ENCODE measurements around the gene APBA2. TPM values are rescaled to one million over a fixed set of nuclear protein-coding genes. Genes with fewer than 3 reads are reported as not detected.

Gene APBA2
- total RNA-seq, 5 donors from 2014 or later (not counting 1 experiment from before 2014, with no cell fraction given) = 78.9 to 118 (median 94.9) TPM

DNA sequence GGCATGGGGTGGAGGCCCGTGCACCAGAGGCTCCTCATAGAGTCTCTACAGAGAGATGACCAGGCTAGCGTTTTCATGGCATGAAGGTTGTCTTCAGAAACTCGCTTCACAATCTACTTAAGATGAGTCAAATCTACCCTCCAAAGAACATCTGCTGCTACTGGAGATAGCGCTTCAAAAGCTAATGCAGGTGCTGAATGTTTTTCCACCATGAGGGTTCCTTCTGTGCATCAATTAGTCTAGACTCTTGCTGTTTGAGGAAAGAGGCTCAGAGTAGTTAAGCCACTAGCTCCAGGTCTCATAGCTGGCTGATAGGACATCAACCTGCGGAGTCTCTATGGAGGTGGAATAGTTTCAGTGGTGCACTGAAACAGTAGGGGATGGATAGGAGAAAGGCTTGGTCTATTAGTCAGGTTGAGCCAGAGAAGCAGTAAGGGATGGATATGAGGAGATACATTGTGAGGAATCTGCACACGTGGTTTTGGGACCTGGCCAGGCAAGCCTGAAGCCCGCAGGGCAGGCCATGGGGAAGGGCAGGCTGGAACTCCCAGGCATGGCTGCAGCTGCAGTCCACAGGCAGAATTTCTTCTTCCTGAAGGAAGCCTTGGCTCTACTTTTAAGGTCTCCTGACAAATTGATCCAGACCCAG lies 117.5 kb downstream of the APBA2 start:
- Mint-ChIP-seq H3K36me3 (peaks cover 35% of the 10 kb centered on the region), H3K9me3 (no peaks in the 10 kb centered on the region), H3K27me3 (no peaks in the 10 kb centered on the region), H3K4me3 (no peak overlapping the region), H3K27ac (peak overlapping the region in 1 of 2 donors; percentile 34), H3K4me1 (peaks cover 39 to 49% (median 45%) of the 10 kb centered on the region in 3 donors)
- POLR2A ChIA-PET = no interaction called here
- Histone ChIP-seq H3K27me3 (replicated peaks in 1 of 2; ENCODE audit: control insufficient read depth in 2 of 2, extremely low read depth in 1 of 2, insufficient read depth in 2 of 2, low read length in 1 of 2) (no peaks in the 10 kb centered on the region), H3K27ac (ENCODE audit: low read length) (no peak overlapping the region), H3K4me3 (ENCODE audit: control insufficient read depth in 1 of 2, extremely low read depth in 1 of 2, low read length in 1 of 2) (no peak overlapping the region), H3K36me3 (ENCODE audit: control insufficient read depth in 2 of 2, extremely low read depth in 1 of 2, insufficient read depth in 1 of 2, low read length in 1 of 2) (peaks cover 0 to 9% of the 10 kb centered on the region in 2 donors), H3K9me3 (no peaks in the 10 kb centered on the region), H3K4me1 (ENCODE audit: control insufficient read depth in 1 of 2, extremely low read depth in 1 of 2, insufficient read depth in 2 of 2, low read length in 2 of 2) (peaks cover 0 to 23% of the 10 kb centered on the region in 2 experiments)
- no peak for ATAC-seq (replicated peaks in 1 of 4)
- 73% methylated on average over 5 of the region's 7 CpGs for WGBS (ENCODE audit: insufficient coverage)
- DNase-seq = no peak
- CTCF ChIA-PET = no interaction called here

DNA sequence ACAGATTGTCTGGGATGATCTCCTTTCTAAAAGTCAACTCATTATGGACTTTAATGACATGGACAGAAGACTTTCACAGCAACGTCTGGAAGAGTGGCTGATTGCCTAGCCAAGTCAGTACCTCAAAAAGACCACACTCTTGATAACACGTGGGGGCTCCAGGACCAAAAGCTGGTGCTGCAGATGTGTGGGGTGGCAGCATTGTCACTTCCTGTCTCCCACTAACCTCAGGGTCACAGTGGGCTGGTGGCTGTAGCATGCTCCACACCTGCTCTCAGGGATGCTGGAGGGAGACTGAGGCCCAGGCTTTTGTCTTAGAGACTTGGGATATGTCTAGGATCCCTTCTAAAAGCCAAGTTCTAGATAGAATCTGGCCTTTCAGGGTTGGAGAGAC lies 118.1 kb downstream of the APBA2 start:
- Histone ChIP-seq H3K4me1 (ENCODE audit: control insufficient read depth in 1 of 2, extremely low read depth in 1 of 2, insufficient read depth in 2 of 2, low read length in 2 of 2) (peaks cover 0 to 23% of the 10 kb centered on the region in 2 experiments), H3K9me3 (no peaks in the 10 kb centered on the region), H3K4me3 (ENCODE audit: control insufficient read depth in 1 of 2, extremely low read depth in 1 of 2, low read length in 1 of 2) (no peak overlapping the region), H3K27ac (ENCODE audit: low read length) (no peak overlapping the region), H3K36me3 (ENCODE audit: control insufficient read depth in 2 of 2, extremely low read depth in 1 of 2, insufficient read depth in 1 of 2, low read length in 1 of 2) (peaks cover 0 to 6% of the 10 kb centered on the region in 2 donors), H3K27me3 (replicated peaks in 1 of 2; ENCODE audit: control insufficient read depth in 2 of 2, extremely low read depth in 1 of 2, insufficient read depth in 2 of 2, low read length in 1 of 2) (no peaks in the 10 kb centered on the region)
- ChIA-PET POLR2A (no interaction called here), CTCF (no interaction called here)
- H3K9me3 Mint-ChIP-seq = no peaks in the 10 kb centered on the region
- H3K4me1 Mint-ChIP-seq = peaks cover 36 to 52% (median 50%) of the 10 kb centered on the region in 3 donors
- no peak overlapping the region for H3K27ac Mint-ChIP-seq
- peaks cover 33% of the 10 kb centered on the region for H3K36me3 Mint-ChIP-seq
- H3K27me3 Mint-ChIP-seq = no peaks in the 10 kb centered on the region
- peak in 3 of 35 experiments; percentile 11 to 29 (median 23) for DNase-seq
- peak in 3 of 4 experiments; percentile 19 to 59 (median 47) for ATAC-seq (replicated peaks in 1 of 4)
- WGBS (ENCODE audit: insufficient coverage) = no CpG with 5 or more reads among the region's 2 CpGs
- no peak overlapping the region for H3K4me3 Mint-ChIP-seq

DNA sequence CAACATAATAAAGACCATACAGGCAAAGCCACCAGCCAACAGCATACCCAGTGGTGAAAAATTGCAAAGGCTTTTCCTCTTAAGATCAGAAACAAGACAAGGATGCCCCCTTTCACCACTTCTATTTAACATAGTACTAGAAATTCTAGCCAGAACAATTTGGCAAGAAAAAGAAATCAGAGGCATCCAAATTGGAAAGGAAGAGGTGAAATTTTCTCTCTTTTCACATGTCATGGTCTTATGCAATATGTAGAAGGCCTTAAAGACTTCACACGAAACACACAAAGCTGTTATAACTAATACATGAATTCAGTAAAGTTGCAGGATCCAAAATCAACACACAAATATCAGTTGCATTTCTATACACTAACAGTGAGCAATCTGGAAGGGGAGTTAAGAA lies 120.2 kb downstream of the APBA2 start:
- Mint-ChIP-seq H3K27ac (no peak overlapping the region), H3K4me3 (no peak overlapping the region), H3K4me1 (peaks cover 40 to 57% (median 51%) of the 10 kb centered on the region in 3 donors), H3K27me3 (no peaks in the 10 kb centered on the region), H3K36me3 (peaks cover 33% of the 10 kb centered on the region), H3K9me3 (no peaks in the 10 kb centered on the region)
- ATAC-seq (replicated peaks in 1 of 4) (no peak), DNase-seq (no peak)
- WGBS (ENCODE audit: insufficient coverage) = no CpG with 5 or more reads among the region's 1 CpG
- Histone ChIP-seq H3K9me3 (no peaks in the 10 kb centered on the region), H3K27me3 (replicated peaks in 1 of 2; ENCODE audit: control insufficient read depth in 2 of 2, extremely low read depth in 1 of 2, insufficient read depth in 2 of 2, low read length in 1 of 2) (no peaks in the 10 kb centered on the region), H3K4me3 (ENCODE audit: control insufficient read depth in 1 of 2, extremely low read depth in 1 of 2, low read length in 1 of 2) (no peak overlapping the region), H3K4me1 (ENCODE audit: control insufficient read depth in 1 of 2, extremely low read depth in 1 of 2, insufficient read depth in 2 of 2, low read length in 2 of 2) (peaks cover 0 to 20% of the 10 kb centered on the region in 2 experiments), H3K36me3 (ENCODE audit: control insufficient read depth in 2 of 2, extremely low read depth in 1 of 2, insufficient read depth in 1 of 2, low read length in 1 of 2) (peaks cover 0 to 6% of the 10 kb centered on the region in 2 donors), H3K27ac (ENCODE audit: low read length) (no peak overlapping the region)
- ChIA-PET CTCF (no interaction called here), POLR2A (no interaction called here)

DNA sequence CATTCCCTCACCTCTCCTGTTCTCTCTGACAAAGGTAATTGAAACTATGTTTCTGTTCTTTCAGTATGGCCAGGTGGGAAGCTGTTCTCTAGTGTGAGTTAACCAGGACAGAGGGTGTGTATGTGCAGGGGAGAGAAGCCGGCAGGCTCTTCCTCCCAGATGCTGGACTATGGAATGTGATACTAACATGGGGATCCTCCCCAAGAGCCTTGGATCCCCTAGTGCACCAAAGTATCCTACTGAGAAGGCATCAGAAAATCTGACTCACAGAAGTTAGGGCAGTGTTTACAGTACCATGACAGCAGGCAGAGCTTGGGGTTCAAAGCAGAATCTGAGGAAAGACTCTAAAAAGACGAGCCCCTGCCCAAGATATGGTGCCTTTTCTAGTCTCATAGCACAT lies 123.1 kb downstream of the APBA2 start:
- H3K4me3 Mint-ChIP-seq = no peak overlapping the region
- WGBS (ENCODE audit: insufficient coverage) = no CpG with 5 or more reads among the region's 2 CpGs
- peaks cover 35 to 54% (median 51%) of the 10 kb centered on the region in 3 donors for H3K4me1 Mint-ChIP-seq
- peaks cover 22% of the 10 kb centered on the region for H3K36me3 Mint-ChIP-seq
- H3K4me1 ChIP-seq (ENCODE audit: control insufficient read depth in 1 of 2, extremely low read depth in 1 of 2, insufficient read depth in 2 of 2, low read length in 2 of 2) = peaks cover 0 to 4% of the 10 kb centered on the region in 2 experiments
- ATAC-seq (replicated peaks in 1 of 4) (no peak), DNase-seq (no peak)
- no peak overlapping the region for H3K27ac ChIP-seq (ENCODE audit: low read length)
- no peaks in the 10 kb centered on the region for H3K27me3 Mint-ChIP-seq
- no peaks in the 10 kb centered on the region for H3K9me3 Mint-ChIP-seq
- no peaks in the 10 kb centered on the region for H3K9me3 ChIP-seq
- H3K27ac Mint-ChIP-seq = peak overlapping the region in 1 of 2 donors; percentile 50
- POLR2A ChIA-PET = interaction anchor here in 1 of 2 donors (0.6 kb wide), 1 partner anchor 10 kb away, joined by 5 read pairs; no protein-coding TSS in a partner anchor
- H3K4me3 ChIP-seq (ENCODE audit: control insufficient read depth in 1 of 2, extremely low read depth in 1 of 2, low read length in 1 of 2) = no peak overlapping the region
- H3K36me3 ChIP-seq (ENCODE audit: control insufficient read depth in 2 of 2, extremely low read depth in 1 of 2, insufficient read depth in 1 of 2, low read length in 1 of 2) = peaks cover 0 to 6% of the 10 kb centered on the region in 2 donors
- CTCF ChIA-PET = no interaction called here
- H3K27me3 ChIP-seq (replicated peaks in 1 of 2; ENCODE audit: control insufficient read depth in 2 of 2, extremely low read depth in 1 of 2, insufficient read depth in 2 of 2, low read length in 1 of 2) = no peaks in the 10 kb centered on the region

DNA sequence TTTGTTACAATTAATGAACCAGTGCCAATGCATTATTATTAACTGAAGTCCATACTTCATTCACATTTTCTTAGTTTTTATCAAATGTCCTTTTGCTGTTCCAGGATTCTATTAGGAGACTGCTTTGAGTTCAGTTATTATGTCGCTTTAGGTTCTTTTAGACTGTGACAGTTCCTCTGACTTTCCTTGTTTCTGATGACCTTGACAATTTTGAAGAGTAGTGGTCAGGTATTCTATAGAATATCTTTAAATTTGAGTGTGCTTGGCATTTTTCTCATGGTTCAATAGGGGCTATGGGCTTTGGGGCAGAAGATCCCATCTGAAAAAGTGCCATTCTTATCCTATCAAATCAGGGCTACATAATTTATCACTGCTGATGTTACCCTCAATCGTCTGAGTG lies 126.3 kb downstream of the APBA2 start:
- H3K27me3 Mint-ChIP-seq = no peaks in the 10 kb centered on the region
- ChIA-PET POLR2A (no interaction called here), CTCF (no interaction called here)
- H3K27ac Mint-ChIP-seq = no peak overlapping the region
- Histone ChIP-seq H3K36me3 (ENCODE audit: control insufficient read depth in 2 of 2, extremely low read depth in 1 of 2, insufficient read depth in 1 of 2, low read length in 1 of 2) (peaks cover 0 to 2% of the 10 kb centered on the region in 2 donors), H3K4me3 (ENCODE audit: control insufficient read depth in 1 of 2, extremely low read depth in 1 of 2, low read length in 1 of 2) (no peak overlapping the region), H3K27ac (ENCODE audit: low read length) (no peak overlapping the region), H3K4me1 (ENCODE audit: control insufficient read depth in 1 of 2, extremely low read depth in 1 of 2, insufficient read depth in 2 of 2, low read length in 2 of 2) (no peaks in the 10 kb centered on the region), H3K9me3 (no peaks in the 10 kb centered on the region), H3K27me3 (replicated peaks in 1 of 2; ENCODE audit: control insufficient read depth in 2 of 2, extremely low read depth in 1 of 2, insufficient read depth in 2 of 2, low read length in 1 of 2) (no peaks in the 10 kb centered on the region)
- H3K9me3 Mint-ChIP-seq = no peaks in the 10 kb centered on the region
- DNase-seq = no peak
- ATAC-seq (replicated peaks in 1 of 4) = no peak
- peaks cover 32% of the 10 kb centered on the region for H3K36me3 Mint-ChIP-seq
- WGBS (ENCODE audit: insufficient coverage) = 100% methylated on average over 1 of the region's 2 CpGs
- H3K4me3 Mint-ChIP-seq = no peak overlapping the region
- peaks cover 49 to 59% (median 52%) of the 10 kb centered on the region in 3 donors for H3K4me1 Mint-ChIP-seq

DNA sequence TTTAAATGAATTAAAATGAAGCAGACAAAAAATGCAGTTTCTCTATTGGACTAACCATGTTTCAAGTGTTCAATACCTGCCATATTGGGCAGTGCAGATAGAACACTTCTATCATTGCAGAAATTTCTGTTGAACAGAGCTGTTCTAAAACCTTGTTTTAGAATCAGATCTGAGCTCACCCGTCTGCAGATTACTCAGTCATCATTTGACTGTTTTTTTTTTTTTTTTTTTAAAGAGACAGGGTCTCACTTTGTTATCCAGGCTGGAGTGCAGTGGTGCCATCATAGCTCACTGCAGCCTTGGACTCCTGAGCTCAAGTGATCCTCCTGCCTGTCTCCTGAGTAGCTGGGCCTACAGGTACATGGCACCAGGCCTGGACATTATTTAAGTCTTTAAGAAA lies 128.7 kb downstream of the APBA2 start:
- POLR2A ChIA-PET = interaction anchor here in 1 of 2 donors (0.6 kb wide), 2 partner anchors 12 to 376 kb away, joined by 5 to 6 read pairs; no protein-coding TSS in a partner anchor
- Histone ChIP-seq H3K4me3 (ENCODE audit: control insufficient read depth in 1 of 2, extremely low read depth in 1 of 2, low read length in 1 of 2) (no peak overlapping the region), H3K27me3 (replicated peaks in 1 of 2; ENCODE audit: control insufficient read depth in 2 of 2, extremely low read depth in 1 of 2, insufficient read depth in 2 of 2, low read length in 1 of 2) (no peaks in the 10 kb centered on the region), H3K27ac (ENCODE audit: low read length) (no peak overlapping the region), H3K36me3 (ENCODE audit: control insufficient read depth in 2 of 2, extremely low read depth in 1 of 2, insufficient read depth in 1 of 2, low read length in 1 of 2) (peaks cover 0 to 2% of the 10 kb centered on the region in 2 donors), H3K4me1 (ENCODE audit: control insufficient read depth in 1 of 2, extremely low read depth in 1 of 2, insufficient read depth in 2 of 2, low read length in 2 of 2) (peaks cover 0 to 7% of the 10 kb centered on the region in 2 experiments), H3K9me3 (no peaks in the 10 kb centered on the region)
- Mint-ChIP-seq H3K27ac (no peak overlapping the region), H3K4me1 (peaks cover 53 to 57% (median 54%) of the 10 kb centered on the region in 3 donors), H3K9me3 (no peaks in the 10 kb centered on the region), H3K27me3 (no peaks in the 10 kb centered on the region), H3K4me3 (no peak overlapping the region), H3K36me3 (peaks cover 21% of the 10 kb centered on the region)
- CTCF ChIA-PET = interaction anchor here (0.7 to 1.1 kb wide), 2 partner anchors 40 to 331 kb away, joined by 3 to 9 read pairs; no protein-coding TSS in a partner anchor
- ATAC-seq (replicated peaks in 1 of 4) (no peak), DNase-seq (no peak)
- WGBS (ENCODE audit: insufficient coverage) = 33% methylated on average over 1 of the region's 1 CpG
